ELF-1 (cell line): ENCODE data around the gene PLXDC1.
A peak's percentile ranks its signal among the peaks of the same experiment; 100 is the strongest.
"Not testable (repeated sequence)": the region's sequence is repeated elsewhere in the genome, so short reads cannot be mapped to it uniquely, and the experiment has no call there.

ENCODE experiments used
- DNase-seq: peaks from one replicate; pipeline ENCODE4 v3.0.0-alpha.2; 2016; ENCODE audit warnings: low read depth, low spot score

PLXDC1 gene

DNA sequence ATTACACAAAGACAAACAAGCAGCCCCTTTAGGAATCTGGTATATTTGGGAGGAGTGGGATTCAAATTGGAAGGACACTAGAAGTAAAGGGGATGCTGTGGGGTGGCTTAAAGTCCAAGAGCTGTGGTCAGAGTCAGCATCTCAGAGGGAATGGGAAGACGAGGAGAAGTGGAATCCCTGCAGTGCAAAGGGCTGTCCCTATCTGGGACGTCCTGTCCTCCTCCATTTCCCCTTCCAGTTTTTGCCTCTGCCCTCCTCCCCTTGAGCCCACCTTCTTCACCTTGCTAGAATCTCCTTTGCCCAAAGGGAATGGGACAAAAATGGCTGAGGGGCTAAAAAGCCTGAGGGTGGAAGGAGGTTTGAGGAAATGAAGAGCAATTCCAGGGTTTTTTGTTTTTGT, 4.2 kb upstream of the PLXDC1 start:
- DNase-seq: no peak

- DNase-seq: peak; percentile 95
Observed at GRCh38 chr17:39153599-39154051, 2.2 kb upstream of the PLXDC1 start.

GRCh38 chr17:39151943-39152818, 744 bp upstream of the PLXDC1 start:
- DNase-seq: peak; percentile 30

GRCh38 chr17:39150795-39151149, 665 bp downstream of the PLXDC1 start:
- no peak for DNase-seq

DNA sequence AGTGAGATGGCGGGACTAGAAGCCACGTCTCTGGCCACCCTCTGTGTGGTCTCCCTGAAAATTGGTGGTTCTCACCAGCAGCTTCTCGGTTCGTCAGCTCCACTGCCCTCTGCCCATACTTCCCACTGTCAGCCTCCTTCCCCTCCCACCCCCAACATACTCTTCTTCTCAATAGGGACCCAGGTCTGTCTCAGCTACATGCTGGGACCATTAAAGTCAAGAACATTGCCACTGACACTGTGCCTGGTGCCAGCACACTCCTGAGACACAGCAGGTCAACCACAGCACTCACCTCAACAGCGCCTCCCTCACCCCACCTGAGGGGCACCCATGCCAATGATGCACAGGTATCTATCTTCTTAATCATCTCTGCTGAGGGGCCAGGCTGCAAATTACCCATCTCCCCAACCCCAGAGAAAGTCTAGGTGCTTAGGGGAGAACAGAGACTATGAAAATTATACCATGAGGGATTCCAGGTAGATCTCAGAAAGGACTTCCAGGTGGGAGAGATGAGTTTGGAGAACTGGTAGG, 1.3 kb downstream of the PLXDC1 start:
- no peak for DNase-seq

- no peak for DNase-seq
Observed at GRCh38 chr17:39147221-39148185, 3.9 kb downstream of the PLXDC1 start.

- no peak for DNase-seq
Observed at GRCh38 chr17:39146273-39146672, 5.2 kb downstream of the PLXDC1 start.

GRCh38 chr17:39145143-39145542, 6.3 kb downstream of the PLXDC1 start:
- DNase-seq: no peak

DNA sequence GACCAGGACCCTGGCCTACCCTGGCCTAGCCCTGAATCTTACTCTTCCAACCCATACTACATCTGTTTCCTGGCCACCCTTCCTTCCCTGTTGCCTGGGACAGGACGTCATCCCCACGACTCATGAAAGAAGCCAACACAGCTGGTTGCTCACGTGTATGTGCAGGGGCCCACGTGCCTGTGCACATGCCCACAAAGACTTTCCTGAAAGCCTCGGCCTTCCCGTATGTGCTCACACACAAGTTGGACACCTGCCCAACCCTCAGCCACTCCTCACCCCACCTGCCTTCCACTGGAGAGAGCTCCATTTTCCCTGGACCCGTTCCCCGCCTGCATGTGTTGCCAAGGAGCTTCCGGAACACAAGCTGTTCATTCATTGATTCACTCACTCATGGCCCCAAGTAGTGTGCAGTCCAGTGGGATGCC, 7.0 kb downstream of the PLXDC1 start:
- DNase-seq: no peak

GRCh38 chr17:39143552-39144093, 7.8 kb downstream of the PLXDC1 start:
- no peak for DNase-seq

- DNase-seq: no peak
Observed at GRCh38 chr17:39141915-39142664, 9.3 kb downstream of the PLXDC1 start.

DNA sequence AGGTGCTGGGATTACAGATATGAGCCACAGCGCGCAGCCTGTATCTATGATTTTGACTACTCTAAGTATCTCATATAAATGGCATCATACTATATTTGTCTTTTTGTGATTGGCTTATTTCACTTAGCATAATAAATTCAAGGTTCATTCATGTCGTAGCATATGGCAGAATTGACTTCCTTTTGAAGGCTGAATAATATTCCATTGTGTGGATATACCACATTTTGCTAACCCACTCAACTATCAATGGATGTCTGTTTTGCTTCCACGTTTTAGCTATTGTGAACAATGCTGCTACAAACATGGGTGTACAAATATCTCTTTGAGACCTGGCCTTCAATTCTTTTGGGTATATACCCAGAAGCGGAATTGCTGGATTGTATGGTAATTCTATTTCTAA, 10.1 kb downstream of the PLXDC1 start:
- DNase-seq: no peak

- DNase-seq: no peak
Observed at GRCh38 chr17:39139561-39139960, 11.9 kb downstream of the PLXDC1 start.

DNA sequence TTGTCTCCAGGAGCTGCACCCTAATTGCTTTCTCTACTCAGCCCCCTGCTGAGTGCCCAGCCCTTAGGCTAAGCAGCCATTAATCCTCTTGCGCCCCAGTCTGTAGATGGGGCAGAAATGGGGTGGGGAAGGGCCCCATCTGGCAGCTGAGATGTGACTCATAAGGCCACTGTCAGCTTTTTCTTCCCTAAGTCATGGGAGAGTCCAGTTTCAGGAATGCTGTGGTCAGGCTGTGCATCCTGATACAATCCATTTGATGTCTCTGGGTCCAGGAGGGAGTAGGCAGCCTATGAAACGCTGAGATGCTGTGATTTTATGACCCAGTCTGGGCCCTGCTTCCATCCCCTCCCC, 12.3 kb downstream of the PLXDC1 start:
- DNase-seq: no peak

DNA sequence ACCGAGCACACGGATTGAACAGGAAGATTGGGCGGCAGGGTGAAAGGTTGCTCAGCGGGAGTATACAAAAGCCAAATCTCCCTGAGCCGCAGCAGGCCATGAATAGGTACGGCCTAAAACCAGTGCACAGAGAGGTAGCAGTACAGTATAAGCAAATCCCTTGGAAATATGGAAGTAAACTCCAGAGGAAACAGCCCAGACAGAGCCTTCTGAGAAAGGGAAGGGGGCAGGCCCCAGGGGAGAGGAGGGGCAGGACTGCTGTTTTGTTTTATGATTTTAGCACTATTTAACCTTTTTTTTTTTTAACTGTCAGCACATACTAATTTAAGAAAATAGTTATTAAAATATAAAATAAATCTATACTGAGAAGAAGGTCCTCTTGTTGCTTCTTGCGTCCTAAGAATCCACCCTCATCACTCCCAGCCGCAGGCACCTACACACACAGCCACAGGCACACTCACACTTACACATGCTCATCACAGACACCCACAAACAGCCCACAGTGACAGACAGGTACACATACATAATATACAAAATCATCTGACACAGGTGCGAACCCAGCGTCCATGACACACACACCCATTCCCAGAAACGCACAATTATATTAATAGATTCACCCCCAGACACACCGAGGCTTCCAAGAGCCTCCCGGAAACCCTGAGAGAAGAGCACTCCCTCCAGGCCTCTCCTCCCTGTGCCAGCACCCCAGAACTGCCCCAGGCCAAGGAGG, 12.8 kb downstream of the PLXDC1 start:
- DNase-seq: no peak

DNA sequence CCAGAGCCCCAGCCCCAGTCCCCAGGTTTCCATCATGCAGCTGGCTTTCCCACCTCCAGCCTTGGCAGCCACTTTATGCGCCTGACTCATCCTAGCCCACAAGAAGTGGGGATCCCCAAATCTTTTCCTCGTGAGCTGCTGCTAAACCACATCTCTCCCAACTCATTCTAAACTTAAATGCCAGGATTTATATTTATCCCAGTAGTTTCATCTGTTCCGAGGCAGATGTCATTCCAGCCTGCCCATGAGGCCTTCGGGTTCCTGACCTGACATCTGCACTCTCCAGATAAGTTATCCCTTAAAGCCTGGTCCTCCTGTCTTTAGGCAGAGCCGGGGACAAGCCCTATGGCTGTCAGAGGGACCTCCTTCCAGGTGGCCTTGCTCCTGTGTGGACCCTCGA, 16.6 kb downstream of the PLXDC1 start:
- no peak for DNase-seq

DNA sequence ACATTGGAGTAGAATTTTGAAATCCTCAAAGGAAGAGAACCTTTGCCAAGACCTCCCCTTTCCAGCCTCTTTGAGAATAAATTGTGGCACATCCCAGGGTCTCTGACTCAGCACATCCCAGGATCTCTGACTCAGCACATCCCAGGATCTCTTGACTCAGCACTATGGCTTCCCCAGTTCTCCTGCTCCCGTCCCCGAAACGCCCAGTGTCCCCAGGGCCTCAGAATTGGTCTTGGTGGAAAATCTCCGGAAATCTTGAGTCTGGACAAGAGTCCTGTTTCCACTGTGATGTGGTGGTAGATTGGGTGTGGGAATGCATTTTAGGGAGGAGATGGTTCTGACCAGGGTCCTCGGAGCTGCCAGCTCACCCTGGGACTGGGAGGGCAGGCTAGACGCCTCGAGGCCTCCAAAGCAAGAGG, 19.2 kb downstream of the PLXDC1 start:
- DNase-seq: peak; percentile 58

- no peak for DNase-seq
Observed at GRCh38 chr17:39131616-39132015, 19.8 kb downstream of the PLXDC1 start.

DNA sequence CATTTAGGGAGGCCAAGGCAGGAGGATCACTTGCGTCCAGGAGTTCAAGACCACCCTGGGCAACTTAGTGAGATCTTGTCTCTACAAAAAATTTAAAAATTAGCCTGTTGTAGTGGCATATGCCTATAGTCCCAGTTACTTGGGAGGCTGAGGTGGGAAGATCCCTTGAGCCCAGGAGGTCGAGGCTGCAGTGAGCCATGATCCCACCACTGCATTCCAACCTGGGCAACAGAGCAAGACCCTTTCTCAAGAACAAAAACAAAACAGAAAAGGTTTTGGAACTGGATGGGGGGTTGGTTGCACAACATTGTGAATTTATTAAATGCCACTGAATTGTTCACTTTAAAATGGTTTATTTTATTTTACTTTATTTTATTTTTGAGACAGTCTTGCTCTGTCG, 21.2 kb downstream of the PLXDC1 start:
- DNase-seq: no peak

- not testable (repeated sequence) for DNase-seq
Observed at GRCh38 chr17:39129544-39129943, 21.9 kb downstream of the PLXDC1 start.

GRCh38 chr17:39126436-39126835, 25.0 kb downstream of the PLXDC1 start:
- DNase-seq: no peak
